ENCODE results near the gene ZNF521.

Gene ZNF521

DNA sequence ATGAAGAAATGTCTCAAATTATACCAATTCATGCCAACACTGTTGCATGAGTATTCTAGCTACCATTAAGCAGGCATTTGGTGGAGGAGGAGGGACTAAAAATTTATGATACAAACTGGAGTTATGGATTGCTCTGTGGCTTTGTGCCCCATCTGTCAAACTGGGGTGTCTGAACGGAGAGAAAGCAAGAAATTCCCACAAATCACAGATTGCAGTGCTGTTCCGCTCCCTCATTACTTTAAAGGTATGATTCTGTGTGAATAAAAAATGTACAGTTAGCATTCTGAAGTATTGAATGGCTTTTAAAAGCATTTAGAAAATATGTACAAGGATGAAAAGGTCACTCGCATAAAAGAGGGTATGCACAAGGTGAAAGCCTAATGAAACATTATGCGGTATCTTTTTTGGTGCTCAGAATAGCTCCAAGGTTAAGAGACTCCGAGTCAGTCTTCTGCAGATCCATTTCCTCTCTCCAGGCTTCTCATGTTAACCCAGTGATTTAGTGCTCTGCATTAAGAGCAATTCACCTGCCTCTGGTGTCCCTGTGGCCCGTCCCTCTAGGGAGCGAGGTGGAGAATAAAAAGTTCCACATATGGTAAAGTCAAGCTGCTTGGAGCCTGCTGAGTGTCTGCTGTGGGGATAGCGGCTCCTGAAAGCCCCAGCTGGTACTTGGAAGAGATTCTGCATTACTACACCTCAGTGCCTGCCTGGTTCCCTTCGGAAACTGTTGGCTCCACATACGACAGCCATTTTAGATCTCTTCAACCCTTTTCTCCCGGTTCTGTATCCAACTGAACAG, 184.2 kb downstream of the ZNF521 start:
- no peak for DNase-seq (ENCODE audit: low read depth in 2 of 2)

DNA sequence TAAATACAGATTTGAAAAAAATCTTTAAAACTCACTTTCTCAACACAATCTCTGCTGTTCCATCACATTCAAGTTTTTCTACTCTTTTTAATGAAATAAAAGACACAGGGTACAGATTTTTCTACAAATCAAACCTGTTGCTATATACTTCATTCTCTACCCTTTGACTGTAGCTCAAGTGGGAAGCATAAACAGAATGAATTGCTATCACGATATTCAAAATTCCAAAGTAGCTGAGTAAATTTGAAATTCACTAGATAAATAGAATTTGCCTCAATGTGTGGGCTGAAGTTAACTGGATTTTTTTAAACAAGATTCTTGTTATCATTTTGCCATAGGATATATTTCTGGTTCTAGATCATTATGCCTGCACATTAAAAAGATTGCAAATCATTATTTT, 185.9 kb downstream of the ZNF521 start:
- DNase-seq (ENCODE audit: low read depth in 2 of 2), result no peak

GRCh38 chr18:25164848-25165811, 186.8 kb downstream of the ZNF521 start:
- DNase-seq (ENCODE audit: low read depth in 2 of 2), result no peak

DNA sequence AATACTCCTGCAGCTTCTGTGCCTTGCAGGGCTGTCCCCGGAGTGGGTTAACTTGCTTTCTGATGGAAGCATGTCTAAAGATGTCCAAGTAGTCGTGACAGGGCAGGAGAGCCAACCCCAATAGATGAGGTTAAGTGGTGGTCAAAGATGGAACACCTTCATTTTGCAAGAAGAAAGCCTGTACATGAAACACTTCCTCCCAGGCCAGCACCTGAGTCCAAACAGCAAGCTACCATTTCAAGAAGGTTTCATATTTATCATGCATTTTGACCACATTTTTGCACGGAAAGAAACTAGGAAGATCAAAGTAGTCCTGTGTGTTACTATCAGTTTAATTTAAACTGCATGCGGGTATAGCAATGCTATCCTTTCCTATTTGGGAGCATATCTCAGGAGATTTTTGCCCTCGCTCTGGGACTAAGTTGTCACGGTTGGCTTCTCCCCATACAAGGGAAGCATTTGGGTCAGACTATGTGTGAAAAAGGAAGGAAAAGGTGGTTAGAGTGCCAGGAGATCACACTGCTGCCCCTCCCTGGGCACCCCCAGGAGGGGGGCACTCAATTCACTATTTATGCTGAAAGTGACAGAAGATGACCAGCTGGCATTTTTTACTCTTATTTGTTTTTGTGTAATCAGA, 187.6 kb downstream of the ZNF521 start:
- no peak for DNase-seq (ENCODE audit: low read depth in 2 of 2)

- DNase-seq (ENCODE audit: low read depth in 2 of 2), result no peak
Measured at GRCh38 chr18:25153426-25153825, 198.5 kb downstream of the ZNF521 start.

GRCh38 chr18:25147877-25148488, 204.0 kb downstream of the ZNF521 start:
- DNase-seq (ENCODE audit: low read depth in 2 of 2), result no peak

- DNase-seq (ENCODE audit: low read depth in 2 of 2), result no peak
Measured at GRCh38 chr18:25146512-25146910, 205.5 kb downstream of the ZNF521 start.

DNA sequence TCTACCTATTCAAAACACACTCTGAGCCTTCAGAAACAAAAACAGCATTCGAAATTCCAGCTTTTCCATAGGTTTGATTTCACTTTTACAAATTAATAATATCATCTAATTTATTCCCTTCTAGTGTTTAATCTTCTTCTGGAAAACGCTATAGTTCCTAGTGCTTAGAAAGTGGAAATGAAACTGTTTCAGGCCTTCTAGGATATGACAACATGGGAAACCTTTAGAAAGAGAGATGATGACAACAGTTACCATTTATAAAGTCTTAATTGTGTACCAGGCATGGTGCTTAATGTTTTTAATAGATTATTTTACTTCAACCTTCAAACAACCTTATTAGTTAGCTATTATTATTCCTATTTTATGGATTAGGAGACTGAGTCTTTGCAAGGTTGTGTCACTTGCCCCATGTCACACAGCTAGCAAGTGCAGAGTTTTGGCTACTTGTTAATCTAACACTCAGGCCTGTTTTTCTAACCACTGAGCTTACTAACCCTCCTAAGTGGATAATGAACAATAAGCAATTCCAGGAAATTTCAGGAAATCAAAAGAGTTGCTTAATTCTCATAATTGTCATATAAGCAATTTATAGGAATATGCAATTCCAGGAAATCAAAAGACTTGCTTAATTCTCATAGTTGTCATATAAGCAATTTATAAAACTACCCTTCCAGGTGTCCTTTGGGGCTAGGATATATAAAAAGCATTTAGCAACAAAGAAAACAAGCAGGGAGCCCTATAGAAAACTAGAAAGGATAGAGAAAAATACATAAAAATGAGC, 206.0 kb downstream of the ZNF521 start:
- no peak for DNase-seq (ENCODE audit: low read depth in 2 of 2)

DNA sequence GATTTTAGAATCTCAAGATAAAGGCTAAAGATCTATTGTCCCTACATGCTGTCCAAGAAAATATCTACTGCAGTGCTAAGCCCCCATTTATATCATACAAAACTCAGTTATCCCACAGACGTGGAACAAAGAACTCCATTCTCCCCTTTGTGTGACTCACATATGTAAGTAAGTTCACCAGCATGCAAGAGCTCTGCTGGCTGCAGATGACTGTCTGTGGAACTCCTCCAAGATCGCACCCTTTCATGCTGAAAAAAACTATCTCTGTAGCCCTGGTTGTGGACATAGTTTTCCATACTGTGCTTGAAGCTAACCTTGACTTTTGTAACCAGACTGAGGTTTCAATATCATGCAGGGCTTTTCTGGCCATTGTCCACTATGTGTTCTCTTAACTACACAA, 207.1 kb downstream of the ZNF521 start:
- DNase-seq (ENCODE audit: low read depth in 2 of 2), result no peak

DNA sequence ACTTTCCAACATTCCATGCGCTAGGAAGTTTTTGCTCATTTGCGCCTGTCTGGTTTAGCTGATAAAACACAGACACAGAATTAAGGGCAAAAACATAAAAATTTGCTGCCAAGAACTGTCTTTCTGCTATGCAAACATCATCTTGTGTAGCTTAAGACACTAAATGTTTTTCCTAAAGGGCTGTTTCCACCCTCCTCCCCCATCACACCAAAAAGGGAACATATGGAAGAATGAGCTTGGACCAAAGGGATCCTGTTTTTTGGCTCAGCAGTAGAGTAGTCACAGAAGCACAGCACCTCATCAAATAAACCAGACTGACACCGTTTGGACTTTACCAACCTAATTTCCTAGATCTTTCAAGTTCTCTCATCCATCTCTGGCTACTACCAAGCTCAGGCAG, 210.1 kb downstream of the ZNF521 start:
- DNase-seq (ENCODE audit: low read depth in 2 of 2), result no peak

DNA sequence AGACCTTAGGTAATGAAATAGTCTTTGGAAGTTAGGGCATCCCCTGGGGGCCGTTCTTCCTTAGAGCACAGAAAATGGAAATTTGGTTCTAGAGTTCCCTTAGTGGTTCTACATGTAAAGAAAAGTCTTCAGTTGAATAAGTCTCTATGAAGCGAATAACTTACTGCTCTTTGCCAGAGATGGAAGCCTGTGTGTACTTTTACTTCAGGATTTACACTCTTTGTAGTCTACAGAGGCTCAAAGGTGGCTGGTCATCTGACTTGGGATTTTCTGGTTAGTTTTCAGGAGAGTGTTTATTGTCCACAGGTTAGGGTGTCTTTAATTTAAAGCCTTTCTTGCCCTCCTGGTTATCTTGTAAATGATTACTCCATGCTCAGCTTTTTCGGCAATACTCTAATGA, 210.6 kb downstream of the ZNF521 start:
- DNase-seq (ENCODE audit: low read depth in 2 of 2), result no peak

GRCh38 chr18:25140962-25141308, 211.0 kb downstream of the ZNF521 start:
- DNase-seq (ENCODE audit: low read depth in 2 of 2), result no peak

DNA sequence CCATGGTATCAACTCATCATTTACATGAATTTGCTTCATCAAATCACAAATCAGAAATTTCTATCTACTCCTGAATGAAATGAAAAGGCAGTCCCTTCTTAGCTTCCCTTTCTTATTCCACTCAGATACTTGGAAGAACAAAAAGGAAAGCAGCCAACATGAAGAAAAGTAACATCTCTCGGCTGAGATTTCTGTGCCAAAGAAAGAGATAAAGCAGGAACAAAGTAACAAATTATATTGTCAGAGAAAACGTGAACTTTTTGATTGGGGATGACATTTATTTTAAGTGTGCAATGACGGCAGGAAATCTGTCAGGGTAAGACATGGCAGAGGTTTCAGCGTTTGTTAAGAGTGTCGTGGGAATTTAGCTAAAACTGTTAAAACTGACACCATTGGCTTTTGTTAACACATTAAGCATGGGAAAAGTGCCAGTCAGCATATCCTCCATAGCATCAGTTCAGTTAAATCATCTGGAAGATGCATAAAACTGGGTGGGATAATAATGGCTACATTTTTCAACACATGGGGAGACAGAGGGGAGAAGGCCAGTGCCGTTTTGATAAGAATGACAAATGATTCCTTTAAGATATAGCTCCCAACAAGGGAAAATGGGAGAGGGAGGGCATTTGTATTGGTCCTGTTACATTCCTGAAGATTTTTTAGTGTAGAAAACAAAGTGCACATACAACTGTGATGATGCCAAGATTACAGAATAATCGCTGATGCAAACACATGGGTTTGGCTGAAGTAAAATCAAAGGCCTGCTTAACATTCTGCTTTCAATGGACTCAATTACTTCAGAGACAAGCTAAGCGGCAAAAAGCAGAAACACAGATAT, 211.6 kb downstream of the ZNF521 start:
- DNase-seq (ENCODE audit: low read depth in 2 of 2), result no peak

- DNase-seq (ENCODE audit: low read depth in 2 of 2), result no peak
Measured at GRCh38 chr18:25137197-25137472, 214.8 kb downstream of the ZNF521 start.

DNA sequence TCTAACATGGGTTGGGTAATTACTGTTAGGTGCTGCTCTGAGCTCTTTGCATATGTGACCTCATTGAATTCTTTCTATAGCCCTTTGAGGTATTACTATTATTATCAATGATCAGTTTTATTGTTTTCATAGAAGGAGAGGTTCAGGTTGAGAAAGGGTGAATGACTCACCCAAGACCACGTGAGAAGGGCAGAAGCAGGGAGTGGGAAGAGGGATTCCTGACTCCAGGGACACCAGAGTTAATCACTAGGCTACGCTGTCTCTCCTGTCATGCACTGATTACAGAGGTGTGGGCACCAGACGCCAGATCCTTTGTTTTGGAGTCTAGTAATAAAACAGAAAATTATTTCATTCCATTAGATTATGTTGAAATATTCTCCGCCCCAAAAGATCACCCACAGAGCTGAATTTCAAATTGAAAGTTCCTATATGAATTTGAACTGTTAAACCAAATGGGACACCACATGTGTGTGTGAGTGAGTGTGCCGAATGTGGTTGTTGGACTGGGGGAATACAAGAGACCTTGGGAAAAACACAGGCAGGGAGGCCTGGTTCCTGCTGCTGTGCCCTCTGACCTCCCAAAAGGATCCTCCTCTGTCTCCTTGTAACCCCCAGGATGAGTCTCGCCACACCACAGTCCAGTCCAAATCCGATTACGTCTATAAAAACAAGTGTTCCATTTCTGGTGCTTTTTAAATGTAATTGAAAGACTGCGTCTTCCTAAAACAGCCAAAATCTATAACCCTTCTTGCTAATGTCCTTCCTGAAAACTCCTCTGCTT, 215.4 kb downstream of the ZNF521 start:
- no peak for DNase-seq (ENCODE audit: low read depth in 2 of 2)

DNA sequence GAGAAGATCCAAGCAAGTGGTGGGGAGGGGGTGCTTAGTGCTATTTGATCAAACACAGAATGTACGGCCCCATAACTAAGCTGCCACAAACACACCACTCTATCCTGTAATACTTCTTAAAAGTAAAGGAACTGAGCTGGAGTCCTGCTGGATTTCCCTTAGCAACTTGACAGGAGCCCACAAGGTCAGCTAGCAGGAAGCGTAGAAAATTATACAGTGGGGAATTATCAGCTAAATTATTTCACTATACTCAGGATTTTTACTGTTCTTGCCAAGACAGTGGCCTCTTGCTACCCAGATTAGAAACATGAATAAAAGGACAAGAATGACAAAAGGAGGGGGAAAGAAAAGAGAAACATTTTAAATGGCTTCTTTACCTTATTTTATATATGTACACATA, 217.1 kb downstream of the ZNF521 start:
- no peak for DNase-seq (ENCODE audit: low read depth in 2 of 2)

- no peak for DNase-seq (ENCODE audit: low read depth in 2 of 2)
Measured at GRCh38 chr18:25133879-25134278, 218.1 kb downstream of the ZNF521 start.

DNA sequence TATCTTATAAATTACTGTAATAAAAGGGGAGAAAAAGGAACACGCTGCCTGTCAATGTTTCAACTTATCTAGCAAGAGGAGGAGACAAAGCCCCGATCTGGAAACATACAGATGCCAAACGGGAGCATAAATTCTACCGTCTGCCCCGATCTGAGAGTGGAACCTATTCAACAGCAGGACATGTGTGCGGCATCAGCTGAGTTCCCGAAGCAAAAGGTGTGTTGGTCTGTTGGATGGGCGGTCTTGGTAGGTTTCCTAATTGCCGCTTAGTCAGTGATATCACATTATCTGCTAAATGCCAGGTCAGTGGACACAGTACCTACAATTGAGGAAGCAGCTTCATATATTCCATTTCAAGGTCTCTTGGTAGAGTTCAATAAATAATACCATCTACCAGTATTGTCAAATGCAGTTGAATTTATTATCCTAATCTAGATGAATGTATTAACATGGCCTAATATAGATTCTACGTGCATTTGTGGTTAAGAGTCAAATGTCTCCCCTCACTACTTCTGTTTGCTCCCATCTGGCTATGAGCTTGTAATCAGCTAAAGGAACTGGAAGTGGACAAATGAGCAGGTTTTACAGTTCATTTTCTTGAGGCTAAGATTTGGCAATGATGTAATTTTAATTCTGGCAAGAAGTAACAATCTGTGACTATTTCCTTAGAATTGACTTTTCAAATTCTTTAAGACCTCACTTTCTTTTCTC, 219.0 kb downstream of the ZNF521 start:
- DNase-seq (ENCODE audit: low read depth in 2 of 2), result no peak

DNA sequence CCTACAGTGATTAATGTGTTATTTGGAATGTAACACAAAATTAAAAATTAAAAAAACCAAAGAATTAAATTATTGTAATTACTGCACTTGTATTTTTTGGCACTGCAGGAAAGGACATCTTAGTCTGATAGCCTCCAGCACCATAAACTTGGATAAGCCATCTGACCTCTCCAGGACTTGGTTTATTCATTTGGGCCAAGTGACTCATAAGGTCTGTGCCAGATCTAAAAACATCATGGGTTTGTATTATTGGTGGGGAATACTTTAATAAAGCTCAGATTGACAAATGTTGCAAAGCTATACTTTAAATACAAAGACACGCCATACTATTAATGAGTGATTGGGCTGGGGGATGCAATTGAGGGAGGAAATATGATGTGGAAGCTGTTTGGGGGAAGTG, 225.2 kb downstream of the ZNF521 start:
- no peak for DNase-seq (ENCODE audit: low read depth in 2 of 2)
